Retina (tissue), 1 donor: ENCODE measurements around the gene BTRC.

Source experiments
- DNase-seq: peaks from one replicate; pipeline ENCODE4 v3.0.0-alpha.2; 2016

Gene BTRC

DNA sequence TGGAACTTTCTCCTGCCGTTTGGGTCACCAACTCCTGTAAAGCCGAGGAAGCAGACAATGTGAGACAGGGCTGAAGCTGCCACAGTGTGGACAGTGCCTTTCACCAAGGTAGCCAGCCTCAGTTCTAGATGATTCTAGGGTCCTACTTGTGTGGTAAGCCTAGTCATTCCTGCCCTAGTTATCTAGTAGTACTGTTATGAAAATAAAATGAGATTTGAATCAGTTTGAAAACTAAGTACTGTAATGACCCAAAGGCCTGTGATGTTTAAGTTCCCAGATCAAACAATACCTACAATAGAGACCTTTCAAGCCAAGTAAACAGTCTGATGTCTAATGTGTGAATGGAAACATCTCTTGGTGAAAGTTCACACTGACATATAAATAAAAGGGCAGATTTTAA, 197.0 kb downstream of the BTRC start:
- no peak for DNase-seq

DNA sequence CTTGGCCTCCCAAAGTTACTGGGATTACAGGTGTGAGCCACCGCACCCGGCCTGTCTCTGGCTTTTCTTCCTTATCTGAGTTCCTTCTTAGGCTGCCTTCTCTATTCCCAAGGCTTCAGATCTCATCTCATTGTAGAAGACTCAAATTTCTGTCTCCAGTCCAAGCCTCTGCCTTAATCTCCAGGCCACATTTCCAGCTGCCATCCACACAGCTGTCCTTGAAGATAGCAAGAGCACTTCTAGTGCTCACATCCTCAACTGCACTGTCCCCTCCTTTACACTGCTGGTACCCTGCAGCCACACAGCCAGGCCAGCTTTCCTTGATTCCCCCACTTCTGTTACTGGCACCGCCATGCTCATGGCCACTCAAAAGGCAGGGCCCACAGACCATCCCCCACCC, 198.5 kb downstream of the BTRC start:
- no peak for DNase-seq

DNA sequence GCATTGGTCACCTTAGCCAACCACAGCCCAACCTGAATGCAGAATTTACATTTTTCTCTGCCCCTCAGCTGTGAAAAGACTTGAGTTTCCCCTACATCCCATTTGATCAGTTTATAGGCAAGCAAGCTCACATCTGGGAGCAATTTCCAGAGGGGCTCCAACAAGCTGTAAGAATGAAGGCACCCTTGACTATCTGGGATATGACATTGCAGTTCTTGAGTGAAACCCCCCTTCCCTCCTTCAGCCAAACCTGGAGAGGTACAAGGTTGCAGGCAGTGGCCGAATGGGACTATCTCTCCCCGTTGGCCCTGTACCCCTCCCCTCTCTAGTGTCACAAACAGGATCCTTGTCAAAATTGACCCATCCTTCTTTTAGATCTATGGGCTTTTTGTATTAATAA, 203.6 kb downstream of the BTRC start:
- no peak for DNase-seq

DNA sequence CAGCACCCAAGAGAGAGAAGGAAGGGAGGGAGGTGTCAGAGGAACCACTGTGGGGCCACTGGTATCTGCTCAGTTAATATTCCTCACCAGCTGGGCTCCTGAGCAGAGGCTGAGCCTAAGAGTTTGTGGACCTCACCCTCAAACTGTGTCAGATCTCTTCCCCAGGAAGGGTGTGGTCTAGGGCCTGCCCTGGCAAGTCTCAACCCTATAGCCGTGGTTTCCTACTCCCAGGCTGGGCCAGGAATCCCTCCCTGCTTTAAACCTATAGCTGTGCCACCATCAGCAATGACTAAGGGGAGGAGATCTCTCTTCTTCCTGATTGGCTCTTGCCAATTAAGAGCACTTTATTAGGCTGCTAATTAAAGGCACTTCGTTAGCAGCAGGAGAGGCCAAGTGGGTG, 204.2 kb downstream of the BTRC start:
- DNase-seq: no peak

DNA sequence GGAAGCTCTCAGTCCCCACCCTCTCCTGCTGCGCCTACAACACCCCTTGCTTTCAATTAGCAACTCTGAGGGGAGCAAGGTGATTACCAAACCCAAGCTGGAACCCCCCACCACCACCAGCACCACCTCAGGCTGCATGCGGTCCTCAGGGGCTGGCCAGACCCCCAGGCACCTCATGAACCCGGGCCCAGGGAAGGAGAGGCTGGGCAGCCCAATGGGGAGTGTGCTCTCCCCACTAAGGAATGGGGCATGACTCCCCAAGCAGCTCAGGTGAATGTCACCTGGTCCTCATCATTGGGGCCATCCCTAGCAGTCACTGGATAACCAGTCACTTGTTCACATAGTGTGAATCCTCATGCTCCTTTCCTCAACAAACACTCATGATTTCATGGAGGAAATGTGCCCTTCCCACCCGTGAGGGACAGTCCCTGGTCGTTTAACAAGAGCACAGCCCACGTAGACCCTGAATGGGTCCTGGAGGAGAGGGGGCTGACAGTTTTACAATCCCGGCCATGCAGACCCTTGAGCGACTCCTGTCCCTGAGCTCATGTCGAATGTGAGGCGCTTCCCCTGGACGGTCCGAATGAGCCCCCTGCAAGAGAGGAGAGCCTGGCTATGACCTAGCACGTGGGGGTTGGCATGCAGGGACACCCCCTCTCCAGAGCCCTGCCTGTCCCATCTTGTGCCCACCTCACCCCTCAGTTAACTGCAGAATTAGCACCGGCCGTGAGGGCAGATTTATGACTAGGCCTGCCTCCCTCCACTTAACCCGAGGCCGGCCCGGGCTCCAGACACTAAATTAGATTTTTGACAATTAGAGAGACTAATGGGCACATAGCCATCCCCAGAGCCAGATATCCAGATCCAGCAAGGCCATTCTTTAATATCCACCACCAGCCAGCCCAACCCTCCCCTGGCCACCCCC, 205.0 kb downstream of the BTRC start:
- no peak for DNase-seq

DNA sequence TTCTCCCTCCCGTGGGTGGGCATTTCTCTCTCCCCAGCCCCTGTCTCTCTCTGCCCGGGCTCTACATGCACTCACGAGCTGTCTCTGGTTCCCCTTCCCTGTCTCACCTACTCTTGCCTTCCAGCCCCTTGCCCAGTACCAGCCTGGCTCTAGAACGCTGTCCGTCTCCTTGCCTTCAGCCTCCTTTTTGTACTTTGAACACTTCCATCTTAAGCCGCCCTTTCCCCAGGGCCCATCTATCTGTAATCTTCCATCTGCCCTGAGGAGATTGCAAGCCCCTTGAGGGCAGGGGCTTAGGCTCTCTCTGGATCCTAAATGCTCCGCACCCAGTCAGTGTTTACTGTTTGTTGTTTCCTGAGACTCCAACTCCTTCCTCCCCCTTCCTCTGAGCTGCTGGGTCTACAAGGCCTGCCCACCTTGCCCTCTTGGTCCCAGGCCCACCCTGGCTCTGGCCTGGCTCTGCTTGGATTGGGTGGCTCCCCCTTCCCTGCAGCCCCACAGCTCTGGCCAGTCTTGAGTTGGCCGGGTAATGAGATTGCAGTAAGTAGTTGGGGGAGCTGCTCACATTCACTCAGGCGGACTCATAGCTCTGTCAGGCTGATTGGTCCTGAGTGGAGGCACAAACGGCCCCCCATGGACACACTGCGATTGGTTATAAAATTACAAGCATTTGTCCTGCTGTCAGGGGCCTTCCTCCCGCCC, 205.8 kb downstream of the BTRC start:
- DNase-seq: peak; percentile 50

DNA sequence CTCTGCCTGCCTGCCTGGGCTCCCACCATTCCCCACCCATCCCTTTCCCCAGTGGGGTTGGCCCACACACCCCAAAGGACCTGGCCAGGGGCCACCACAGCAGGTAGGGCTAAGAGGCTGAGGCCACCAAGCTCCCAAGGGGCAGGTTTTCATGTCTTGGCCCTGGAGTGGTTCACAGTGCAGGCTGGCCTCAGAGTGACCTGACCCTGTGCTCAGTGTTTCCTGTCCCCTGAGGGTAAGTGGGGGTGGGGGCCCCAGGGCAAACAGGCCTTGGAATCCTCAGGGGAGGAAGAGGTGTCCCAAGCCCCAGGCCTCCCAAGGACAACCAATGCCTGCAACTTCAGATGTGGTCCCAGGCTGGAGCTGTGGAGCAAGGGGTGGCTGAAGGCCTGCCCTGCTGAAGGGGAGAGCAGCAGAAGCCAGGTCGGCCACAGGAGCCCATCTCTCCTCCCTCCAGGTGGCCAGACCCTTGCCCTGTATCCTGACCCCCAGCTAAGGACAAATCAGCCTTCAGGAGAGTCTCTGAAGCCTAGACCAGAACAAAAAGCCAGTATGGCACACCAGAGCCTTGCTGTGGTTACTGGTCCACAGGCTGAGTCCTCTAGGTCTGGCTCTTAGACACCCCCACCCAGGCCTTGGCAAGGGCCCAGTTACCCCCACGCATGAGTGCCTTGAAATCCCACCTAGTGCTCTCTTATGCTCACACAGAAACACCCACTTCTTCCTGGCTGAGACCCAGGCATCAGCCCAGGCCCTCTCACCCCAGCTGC, 206.5 kb downstream of the BTRC start:
- DNase-seq: no peak

DNA sequence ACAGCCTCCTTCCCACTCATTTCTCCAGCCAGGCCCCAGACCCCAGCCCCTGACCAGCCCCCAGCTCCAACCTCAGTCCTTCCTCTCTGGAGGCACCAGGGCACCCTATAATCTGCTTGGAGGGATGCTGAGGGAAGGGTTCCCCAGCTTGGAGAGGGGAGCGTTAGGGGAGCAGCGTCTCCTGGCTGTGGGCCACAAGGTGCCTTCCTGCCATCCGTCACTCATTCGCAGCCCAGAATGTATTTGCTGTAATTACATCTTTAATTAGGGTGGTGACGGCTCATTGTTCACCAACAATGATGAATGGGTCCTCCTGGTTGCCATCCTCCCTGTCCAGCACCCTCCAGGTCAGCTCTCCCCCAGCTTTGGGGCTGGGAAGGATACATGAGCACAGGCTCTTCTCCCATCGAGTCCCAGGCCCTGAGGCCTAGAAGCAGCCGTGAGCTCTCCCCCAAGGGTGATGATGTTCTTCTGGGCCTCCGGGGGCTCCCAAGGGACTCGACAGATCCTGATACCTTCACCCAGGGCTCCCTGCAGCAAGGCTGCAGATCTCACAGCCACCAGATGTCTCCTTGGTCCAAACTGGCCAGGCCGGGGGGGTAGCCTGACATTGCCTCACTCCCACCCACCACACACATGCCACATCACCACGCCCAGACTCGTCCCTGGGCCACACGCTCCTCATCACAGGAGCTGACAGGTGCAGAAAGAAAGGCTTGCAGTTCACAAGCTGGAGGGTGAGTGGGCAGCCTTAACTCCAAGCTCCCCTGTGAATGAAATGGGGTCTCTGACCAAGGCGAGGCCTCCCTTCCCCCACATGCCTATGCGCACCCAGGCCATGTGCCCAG, 207.3 kb downstream of the BTRC start:
- DNase-seq: no peak

DNA sequence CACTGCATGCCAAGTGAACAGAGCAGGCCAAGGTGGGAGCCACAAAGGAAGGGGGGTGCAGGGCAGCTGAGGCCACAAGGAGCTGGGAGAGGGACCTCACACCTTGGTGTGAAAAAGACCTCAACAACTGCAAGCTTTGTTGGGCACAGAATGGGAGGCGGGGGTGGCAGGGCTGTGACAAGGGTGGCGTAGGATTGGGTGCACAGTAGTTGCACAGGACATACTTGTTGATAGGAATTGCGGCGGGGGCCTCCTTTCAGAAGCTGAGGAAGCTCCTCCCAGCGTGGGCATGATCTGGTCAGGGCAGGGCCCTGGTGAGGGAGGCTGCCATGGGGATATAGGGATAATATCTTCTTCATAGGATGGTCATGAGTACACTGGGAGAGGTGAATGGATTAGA, 208.3 kb downstream of the BTRC start:
- DNase-seq: no peak

DNA sequence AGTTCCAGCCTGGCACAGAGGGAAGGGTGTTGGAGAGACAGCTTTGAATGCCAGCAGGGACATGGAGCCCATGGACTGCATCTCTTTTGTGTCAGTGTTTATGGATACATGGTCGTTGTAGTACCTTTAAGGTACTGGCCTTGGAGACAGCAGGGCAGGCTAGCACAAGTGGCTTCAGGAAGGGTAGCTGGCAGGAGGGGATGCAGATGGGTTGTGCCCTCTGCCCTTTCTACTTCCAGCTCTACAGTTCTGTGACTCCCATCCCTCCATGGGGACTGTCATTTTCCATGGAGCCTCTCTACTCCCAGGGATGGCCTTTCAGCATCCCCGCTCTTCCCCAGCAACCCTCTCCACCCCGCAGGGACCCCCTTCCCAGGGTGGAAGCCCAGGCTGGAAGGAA, 209.0 kb downstream of the BTRC start:
- no peak for DNase-seq

DNA sequence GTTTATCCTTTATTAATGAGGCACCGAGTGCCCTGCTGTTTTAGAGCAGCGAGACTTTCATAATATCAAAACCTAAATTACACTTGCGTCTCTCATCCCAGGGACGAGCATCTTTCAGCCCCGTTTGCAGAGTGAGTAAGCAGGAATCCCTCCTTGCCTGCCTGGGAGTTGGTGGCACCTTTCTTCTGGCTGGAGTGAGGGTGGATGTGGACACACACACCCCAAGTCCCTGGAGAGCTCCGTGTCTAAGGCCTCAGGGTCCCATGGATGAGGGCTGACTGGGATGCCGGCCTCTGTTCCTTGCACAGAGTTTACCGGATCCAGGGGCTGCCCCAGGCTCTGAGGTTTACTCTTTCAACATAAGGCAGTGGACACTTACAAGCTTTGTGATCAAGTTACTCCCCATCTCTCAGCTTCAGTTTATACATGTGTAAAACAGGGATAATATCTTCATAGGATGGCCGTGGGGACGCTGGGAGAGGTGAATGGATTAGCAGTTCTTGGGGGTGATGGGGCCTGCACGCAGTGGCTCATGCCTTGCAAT, 209.6 kb downstream of the BTRC start:
- DNase-seq: no peak

DNA sequence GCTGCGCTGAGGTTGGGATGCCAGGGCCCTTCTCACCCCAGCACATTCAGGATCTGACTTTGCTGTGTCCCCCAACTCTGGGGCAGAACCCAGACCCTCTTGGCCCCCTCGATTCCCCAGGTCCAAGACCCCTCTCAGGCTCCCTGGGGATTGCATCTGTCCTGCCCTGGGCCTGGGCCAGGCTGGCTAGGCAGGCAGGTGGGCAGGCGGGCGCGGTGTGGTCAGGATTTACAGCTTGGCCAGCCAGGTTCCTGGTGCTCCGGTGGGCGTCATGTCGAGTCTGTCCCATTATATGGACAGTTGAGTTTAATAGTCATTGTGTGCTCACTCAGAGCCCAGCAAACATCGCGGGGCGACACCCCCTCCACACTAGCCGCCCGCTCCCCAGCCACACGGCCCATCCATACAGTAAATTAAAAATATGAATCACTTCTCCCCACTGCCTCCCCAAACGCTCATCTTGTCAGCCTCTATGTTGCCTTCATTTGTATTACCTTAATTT, 210.6 kb downstream of the BTRC start:
- no peak for DNase-seq

DNA sequence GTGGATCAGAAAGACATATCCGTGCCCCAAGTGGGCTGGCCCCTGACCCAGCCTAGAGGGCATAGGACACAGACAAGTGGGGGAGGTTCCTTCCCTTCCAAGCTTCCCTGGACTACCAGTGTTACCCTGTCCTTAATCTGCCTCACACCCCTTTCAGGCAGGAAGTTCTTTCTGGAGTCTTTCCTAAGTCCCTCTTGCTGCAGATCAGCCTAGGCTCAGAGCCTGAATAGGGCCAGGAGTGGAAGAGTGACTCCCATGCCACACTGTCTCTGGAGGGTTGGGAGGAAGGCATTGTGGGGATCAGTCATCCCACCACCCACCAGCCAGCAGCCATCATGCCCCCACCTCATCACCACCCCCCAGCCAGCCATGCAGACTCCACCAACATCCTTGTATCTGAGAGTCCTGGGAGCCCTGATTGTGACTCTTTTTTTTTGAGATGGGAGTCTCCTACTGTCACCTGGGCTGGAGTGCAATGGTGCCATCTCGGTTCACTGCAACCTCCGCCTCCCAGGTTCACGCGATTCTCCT, 211.5 kb downstream of the BTRC start:
- no peak for DNase-seq

DNA sequence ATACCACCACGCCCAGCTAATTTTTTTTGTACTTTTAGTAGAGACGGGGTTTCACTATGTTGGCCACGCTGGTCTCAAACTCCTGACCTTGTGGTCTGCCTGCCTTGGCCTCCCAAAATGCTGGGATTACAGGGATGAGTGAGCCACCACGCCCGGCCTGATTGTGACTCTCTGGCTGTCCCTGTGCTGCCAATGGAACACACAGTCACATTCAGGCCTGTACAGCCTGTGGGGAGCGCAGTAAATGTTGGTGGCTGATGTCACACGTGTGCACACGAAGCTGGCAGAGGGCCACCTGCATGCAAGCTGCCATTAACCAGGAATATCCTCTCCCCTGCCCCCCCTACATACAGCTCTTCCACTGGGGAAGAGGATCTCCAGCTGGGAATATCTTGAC, 212.0 kb downstream of the BTRC start:
- no peak for DNase-seq

DNA sequence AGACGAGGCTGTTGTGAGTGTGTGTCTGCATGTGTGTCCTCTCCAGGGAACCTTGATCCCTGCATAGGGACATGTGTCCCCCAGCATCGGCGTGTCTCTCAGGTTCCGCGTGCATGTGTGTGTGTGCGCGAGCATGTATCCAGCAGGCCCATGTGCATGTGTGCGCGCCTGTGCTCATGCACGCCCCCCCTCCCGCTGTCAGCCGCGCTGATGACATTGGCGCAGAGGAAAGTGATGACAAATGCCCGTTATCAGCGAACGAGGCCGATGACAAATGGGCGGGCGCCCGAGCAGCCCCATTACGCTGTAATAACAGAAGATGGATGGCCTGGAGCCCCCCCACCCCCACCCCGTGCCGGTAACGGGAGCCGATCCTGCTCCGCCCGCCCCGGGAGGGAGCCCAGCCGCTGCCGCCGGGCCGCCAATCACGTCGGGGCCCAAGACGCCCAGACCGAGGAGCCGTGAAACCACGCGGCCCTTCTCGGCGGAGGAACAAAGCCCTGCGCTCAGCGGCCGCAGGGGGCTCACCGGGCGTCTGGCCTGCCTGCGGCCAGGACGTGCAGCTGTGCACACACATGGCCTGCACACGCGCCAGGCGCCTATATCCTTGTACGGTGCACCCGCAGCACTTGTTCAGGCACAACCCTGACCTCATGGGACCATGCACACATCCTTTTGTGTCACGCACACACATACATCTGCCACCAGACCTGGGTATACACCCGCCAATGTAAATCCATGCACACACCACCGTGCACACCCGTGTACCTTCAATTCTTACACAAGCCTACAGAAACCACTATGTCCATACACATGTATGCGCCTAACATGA, 212.6 kb downstream of the BTRC start:
- DNase-seq: peak; percentile 78

DNA sequence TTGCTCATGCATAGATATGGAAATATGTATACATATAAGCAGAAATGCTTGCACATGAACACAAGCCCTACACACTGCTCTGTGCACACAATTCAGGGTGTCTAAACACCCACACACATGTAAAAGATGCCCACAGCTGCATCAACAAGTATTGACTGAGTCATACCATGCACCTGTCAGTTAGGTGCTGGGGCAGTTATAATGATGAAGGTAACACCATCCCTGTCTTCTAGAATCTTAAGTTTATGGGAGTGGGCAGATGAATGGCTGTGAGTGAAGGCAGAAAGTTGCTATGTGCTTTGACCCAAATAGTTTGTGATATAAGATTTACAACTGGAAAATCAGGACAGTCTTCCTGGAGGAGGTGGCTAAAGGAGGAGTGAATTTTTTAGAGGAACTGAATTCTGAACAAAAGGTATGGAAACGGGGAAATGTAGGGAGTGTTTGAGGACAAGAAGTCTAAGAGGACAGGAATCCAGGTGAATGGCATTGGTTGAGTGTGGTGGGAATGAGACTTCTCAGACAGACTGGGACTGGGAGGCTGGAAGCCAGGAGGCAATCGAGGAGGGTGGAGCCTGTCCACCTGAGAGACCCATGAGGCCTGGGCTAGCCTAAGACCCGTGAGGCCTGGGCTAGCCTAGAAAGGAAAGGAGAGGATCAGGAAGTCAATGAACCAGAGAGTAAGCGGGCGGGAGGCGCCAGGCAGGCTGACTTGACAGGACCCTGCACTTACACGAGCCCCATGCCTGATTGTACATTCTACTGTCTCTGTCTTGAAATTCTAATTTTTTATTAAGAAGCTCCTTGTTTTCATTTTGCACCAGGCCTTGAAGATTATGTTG, 213.4 kb downstream of the BTRC start:
- peak; percentile 32 for DNase-seq

DNA sequence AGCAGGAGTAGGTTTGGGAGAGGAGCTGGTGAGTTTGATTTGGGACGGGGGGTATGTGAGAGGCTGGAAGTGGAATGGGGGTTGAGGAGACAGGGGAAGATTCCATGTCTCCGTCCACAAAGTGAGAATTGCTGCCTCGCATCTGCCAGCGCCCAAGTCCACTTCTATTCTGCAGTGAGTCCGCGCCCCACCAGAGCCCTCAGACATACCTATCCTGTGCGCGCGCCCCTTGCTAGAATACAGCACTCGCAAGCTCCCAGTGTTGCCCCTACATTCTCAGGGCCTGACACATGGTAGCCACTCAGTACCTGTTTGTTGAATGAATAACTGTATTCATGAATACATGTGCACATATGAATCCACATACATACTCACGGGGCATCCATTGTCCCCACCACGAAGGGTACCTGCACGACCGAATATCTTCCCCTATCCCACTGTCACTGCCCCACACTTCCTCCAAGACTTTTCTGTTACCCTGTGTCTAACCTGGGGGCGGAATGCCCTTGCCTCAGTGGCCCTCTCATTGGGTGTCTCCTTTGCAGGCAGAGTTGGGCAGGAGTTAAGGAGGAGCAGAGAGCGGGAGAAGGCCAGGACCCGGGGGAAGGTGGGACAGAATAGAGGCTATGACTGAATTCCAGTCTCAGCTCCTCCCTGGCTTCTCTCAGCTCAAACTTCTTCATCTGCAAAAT, 214.2 kb downstream of the BTRC start:
- no peak for DNase-seq

DNA sequence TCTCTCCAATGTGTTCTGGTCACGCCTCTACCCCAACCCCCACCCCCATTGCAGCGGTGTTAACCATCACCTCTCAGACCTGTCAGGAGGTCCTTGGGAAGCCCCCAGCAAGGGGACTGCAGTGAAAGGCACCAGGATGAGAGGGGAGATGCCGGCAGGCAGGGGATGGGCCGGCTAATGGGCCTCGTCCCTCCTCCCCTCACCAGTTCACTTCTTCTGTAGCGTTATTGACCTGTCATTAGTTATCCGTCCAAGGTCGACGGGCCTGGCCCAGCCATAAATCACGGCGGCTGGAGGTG, 215.3 kb downstream of the BTRC start:
- no peak for DNase-seq

DNA sequence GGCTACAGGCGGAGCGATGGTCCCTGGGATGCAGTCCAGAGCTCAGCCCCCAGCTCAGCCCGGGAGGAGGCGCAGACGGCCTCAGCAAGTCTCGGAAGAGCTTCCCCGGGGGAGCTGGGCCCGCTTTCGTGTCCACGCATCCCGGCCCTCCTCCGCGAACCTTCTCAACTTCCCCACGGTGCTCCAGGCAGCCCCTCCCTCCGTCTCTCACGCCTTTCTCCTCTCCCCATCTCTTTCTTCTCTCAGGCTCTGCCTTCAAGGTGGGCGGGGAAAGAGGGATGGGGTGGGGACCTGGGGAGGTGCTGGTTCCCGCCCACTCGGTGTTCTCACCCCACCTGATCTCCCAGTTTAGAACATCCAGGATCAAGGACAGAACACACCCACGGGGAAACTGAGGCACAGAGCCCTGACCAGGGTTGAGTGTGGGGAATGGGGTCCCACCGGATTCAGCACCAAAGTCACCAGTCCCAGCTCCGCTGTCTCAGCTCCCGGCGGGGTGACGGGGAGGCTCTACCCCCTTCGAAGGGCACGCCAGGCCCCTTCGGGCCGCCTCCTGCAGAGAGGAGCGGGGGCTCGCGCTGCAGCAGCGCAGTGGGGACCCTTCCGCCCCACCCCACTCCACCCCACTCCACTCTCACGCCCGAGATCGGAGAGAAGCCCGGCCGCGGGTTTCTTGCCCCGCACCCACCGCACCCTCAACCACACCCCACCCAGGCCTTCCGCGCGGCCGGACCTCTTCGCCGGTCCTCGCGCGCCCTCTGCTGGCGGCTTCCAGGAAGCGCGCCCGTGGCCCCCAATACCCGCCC, 215.9 kb downstream of the BTRC start:
- DNase-seq: peak; percentile 87
